Fibroblast of skin of left biceps (primary cell): ENCODE results near the gene RPL21.

Experiments used
- DNase-seq, 2 experiments: peaks; one replicate each; pipeline ENCODE4 v3.0.0-alpha.2; 2013; ENCODE audit warnings: low read depth in 2 of 2

RPL21 gene

DNA sequence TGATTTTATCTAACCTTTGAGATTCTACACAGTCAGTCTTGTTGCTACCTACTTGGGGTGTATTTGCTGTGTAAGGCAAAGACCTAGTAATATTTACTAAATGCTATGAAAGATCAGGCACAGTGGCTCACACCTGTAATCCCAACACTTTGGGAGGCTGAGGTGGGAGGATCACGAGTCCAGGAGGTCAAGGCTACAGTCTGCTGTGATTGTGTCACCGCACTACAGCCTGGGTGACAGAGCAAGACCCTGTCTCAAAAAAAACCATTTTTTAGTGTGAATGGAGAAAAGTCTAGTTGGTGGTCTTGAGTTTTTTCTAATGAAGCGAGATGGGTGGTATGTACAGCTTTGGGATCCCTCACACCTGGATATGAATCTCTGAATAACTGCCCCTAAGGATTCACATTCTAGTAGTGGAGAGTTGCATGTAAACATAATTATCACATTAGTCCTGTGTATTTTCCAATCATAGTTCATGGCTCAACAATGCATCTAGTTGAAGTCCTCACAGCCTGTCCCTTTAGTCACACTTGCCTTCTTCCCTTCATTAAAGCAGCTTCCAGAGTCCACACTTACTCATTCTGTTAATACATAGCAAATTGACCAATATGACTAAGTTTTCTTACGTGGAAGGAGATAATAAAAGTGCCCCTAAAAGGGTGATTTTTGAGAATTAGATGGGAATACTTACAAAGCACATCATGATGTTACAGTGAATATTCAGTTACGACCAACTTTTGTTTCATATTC, 7.5 kb downstream of the RPL21 start:
- DNase-seq = no peak

DNA sequence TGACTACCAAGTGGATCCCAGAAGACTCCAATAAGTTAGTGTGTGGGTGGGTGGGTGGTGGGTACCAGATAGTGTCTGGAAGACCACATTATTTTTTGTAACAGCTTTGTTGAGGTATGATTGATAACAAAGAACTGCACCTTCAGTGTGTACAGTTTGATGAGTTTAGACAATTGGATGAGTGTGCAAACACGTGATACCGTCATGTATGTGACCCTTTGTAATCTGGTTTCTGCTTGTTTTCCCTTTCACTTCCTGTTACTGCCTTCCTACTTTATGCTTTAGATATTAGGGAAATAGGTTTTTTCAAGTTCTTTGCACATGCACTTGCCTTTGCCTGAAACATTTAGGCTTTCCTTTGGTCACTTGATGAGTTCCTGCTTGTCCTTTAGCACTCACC, 8.5 kb downstream of the RPL21 start:
- DNase-seq = no peak

- DNase-seq = no peak
Observed at GRCh38 chr13:27261396-27261795, 10.0 kb downstream of the RPL21 start.

DNA sequence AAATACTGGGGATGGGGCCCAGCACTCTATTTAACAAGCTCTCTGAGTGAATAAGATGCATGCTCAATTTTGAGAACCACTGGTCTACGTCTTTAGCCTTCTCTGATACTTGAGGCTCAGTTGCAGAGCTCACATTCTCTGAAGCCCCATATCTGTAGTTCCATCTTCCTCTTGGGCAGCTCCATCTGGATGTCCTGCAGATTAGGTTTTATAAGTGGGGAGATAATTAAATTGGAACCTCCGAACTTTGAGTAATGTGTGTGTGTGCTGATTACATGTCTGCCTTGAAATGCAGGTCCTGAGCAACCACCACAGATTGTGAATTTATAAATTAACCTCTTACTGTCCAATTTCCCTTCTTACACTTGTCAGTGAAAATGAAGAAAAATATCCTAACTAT, 12.1 kb downstream of the RPL21 start:
- no peak for DNase-seq

GRCh38 chr13:27264181-27264580, 12.8 kb downstream of the RPL21 start:
- peak in 1 of 2 experiments; percentile 23 for DNase-seq

DNA sequence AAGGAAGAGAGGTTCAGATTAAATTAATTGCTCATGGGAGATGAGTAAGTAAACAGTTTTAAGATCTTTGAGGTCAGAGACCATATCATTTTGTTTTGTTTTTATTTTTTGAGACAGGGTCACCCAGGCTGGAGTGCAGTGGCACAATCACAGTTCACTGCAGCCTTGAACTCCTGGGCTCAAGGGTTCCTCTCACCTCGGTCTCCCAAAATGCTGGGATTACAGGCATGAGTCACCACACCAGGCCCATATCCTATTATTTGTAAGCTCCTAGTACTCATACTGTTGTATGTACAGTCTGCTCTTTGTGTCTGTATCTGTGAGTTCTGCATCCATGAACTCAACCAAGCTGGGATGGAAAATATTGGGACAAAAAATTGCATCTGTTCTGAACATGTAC, 13.3 kb downstream of the RPL21 start:
- DNase-seq = no peak

- no peak for DNase-seq
Observed at GRCh38 chr13:27266917-27267316, 15.6 kb downstream of the RPL21 start.

GRCh38 chr13:27267596-27267995, 16.2 kb downstream of the RPL21 start:
- DNase-seq = no peak

GRCh38 chr13:27269114-27269665, 17.8 kb downstream of the RPL21 start:
- no peak for DNase-seq

DNA sequence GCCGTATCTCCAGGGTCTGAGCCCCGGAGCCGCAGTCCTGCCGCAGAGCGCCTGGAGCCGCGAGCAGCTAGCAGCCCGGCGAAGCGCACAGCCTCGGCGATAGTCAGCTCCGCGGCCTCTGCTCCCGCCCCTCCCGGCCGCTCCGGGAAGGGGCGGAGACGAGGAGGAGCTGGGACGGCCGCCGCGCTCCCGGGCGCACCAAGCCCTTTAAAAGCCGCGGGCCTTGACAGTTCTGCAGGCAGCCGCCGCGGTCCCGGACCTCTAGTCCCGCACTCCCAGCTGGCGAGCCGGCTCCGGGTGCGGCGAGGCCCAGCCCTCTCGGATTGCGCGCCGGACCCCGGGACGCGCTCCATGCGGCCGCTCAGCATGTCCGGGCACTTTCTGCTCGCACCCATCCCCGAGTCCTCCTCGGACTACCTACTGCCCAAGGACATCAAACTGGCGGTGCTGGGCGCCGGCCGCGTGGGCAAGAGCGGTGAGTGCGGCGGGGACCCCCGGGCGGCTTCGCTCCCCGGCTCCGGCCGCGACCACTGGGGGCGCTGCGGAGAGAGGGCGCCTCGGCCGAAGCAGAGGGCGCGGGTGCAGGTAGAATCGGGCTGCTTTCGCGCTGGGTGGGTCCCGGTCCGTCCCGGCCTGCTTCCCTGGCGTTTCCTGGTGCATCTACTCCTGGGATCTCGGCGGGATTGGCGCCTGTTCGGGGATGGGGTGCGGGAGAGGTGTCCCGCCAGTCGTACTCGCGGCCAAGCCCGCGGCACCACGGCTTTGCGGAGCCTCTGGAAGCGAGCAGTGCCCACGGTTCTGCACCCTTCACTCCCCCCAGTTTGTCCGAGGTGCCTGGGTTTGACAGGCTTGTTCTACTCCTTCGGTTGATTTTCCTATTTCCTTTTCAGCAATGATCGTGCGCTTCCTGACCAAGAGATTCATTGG, 19.5 kb downstream of the RPL21 start, which contains the start of gene RASL11A:
TSS of gene RASL11A (plus strand) at position 237 of the 927 bp plus-strand sequence. CDS start at position 352, 115 bp downstream.
- peak; percentile 59 to 63 for DNase-seq

GRCh38 chr13:27271570-27272096, 20.3 kb downstream of the RPL21 start:
- DNase-seq = no peak

DNA sequence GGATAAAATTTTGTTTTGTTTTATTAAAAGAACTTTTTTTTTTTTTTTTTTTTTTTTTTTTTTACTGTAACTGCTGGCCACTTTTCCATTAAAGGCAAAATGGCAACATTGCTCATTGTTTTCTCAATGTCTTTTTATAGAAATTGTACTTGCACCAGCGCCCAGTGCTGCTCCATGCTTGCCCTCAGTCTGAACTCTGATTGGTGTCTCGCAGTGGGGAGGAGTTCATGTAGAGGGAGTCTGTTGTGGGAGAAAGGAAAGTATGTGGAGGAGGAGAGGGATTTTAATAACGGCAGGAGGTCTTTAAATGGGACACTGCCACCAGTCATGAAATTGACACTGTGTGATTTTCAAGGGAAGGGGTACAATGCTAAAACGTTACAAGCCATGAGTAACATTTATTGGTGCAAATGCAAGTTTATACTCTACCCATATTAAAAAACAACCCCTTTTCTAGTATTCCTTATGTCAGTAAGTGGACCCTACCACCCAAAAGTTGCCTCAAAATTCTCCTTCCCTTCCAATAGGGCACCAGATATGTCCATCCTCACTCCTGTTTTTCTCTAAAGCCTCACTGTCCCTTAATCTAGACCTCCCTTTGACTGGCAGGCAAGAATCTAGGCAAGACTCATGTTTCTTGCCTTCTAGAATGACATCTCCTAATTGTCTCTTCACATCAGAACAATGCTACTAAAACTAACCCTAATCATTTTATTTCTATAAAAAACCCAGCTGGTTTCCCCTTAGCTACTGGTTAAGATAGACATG, 22.5 kb downstream of the RPL21 start:
- DNase-seq = no peak

- no peak for DNase-seq
Observed at GRCh38 chr13:27274631-27275030, 23.3 kb downstream of the RPL21 start.

- DNase-seq = no peak
Observed at GRCh38 chr13:27276188-27276587, 24.8 kb downstream of the RPL21 start.

GRCh38 chr13:27279506-27279905, 28.1 kb downstream of the RPL21 start:
- no peak for DNase-seq

GRCh38 chr13:27280009-27280656, 28.8 kb downstream of the RPL21 start:
- no peak for DNase-seq

GRCh38 chr13:27280841-27281240, 29.5 kb downstream of the RPL21 start:
- DNase-seq = no peak

DNA sequence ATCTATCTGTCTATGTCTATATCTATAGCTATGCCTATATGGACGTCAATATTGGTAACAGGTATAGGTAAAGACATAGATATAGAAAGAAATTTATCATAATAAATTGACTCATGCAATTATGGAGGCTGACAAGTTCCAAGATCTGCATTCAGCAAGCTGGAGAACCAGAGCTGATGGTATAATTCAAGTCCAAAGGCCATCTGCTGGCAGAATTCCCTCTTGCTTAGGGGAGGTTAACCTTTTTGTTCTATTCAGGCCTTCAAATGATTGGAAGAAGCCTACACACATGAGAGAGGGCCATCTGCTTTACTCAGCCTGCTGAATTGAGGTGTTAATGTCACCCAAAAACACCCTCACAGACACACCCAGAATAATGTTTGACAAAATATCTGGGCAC, 30.1 kb downstream of the RPL21 start:
- no peak for DNase-seq

GRCh38 chr13:27283906-27284493, 32.6 kb downstream of the RPL21 start:
- DNase-seq = no peak

DNA sequence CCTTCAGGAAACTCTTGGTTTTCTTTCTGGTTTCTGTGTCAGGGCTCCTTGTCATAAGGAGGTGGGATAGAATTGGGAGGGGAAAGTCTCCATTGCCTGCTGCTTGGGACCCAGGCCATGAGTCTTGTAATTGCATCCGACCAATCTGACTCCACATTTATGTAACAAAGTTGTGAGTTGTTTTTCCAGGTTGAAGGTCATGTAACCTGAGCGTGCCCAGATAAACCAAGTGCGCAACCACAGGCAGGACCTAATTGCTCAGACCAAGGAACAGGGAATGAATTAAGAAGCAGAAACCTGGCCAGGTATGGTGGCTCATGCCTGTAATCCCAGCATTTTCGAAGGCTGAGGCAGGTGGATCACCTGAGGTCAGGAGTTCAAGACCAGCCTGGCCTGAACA, 37.0 kb downstream of the RPL21 start:
- no peak for DNase-seq
